Epithelial cell of esophagus (primary cell): ENCODE data around the gene NDUFB7.

Source experiments
- DNase-seq: peaks from one replicate; pipeline ENCODE4 v3.0.0; 2010; ENCODE audit warnings: low read depth
- H3K4me3 ChIP-seq: 2 replicates; pipeline ENCODE4 v1.5.1; 2011; ENCODE audit warnings: mild to moderate bottlenecking, low read length, control low read depth
- TF ChIP-seq, protein P1 (sequence below): IDR thresholded peaks from 2 replicates; pipeline ENCODE4 v1.5.1; 2011; ENCODE audit warnings: low read depth, mild to moderate bottlenecking, low read length, control low read depth, inconsistent platforms; ENCODE audit not compliant: insufficient read depth; ENCODE audit errors: missing control alignments

Gene NDUFB7

GRCh38 chr19:14580623-14581237, 8.9 kb upstream of the NDUFB7 start:
- H3K4me3 ChIP-seq = no peak overlapping the region
- DNase-seq = no peak
- TF ChIP-seq, protein P1, sequence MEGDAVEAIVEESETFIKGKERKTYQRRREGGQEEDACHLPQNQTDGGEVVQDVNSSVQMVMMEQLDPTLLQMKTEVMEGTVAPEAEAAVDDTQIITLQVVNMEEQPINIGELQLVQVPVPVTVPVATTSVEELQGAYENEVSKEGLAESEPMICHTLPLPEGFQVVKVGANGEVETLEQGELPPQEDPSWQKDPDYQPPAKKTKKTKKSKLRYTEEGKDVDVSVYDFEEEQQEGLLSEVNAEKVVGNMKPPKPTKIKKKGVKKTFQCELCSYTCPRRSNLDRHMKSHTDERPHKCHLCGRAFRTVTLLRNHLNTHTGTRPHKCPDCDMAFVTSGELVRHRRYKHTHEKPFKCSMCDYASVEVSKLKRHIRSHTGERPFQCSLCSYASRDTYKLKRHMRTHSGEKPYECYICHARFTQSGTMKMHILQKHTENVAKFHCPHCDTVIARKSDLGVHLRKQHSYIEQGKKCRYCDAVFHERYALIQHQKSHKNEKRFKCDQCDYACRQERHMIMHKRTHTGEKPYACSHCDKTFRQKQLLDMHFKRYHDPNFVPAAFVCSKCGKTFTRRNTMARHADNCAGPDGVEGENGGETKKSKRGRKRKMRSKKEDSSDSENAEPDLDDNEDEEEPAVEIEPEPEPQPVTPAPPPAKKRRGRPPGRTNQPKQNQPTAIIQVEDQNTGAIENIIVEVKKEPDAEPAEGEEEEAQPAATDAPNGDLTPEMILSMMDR = no peak

DNA sequence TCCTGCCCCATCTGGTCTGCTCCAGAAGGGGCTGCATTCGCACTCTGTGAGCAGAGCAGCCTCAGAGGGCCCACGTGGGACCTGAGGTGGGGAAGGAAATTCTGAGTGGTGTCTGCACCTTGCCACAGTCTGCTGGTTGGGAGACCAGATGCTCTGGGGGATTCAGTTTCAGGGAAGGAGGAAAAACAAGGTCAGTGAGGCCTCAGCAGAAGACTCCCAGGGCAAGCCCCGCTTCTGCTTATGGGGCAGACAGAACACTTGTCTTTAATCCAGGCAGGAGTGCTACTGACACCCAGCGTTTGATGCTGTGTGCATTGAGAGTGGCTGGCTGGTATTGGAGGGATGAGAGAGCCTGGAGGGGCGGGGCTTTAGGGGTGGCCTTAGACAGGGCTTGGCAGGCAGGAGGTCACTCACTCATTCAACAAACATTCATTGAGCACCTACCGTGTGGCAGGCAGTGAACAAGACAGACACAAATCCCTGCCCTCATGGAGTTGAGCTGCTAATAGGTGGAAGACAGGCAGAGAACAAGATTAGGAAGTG, 6.1 kb upstream of the NDUFB7 start:
- DNase-seq = no peak
- no peak overlapping the region for H3K4me3 ChIP-seq
- TF ChIP-seq, protein P1 = no peak

DNA sequence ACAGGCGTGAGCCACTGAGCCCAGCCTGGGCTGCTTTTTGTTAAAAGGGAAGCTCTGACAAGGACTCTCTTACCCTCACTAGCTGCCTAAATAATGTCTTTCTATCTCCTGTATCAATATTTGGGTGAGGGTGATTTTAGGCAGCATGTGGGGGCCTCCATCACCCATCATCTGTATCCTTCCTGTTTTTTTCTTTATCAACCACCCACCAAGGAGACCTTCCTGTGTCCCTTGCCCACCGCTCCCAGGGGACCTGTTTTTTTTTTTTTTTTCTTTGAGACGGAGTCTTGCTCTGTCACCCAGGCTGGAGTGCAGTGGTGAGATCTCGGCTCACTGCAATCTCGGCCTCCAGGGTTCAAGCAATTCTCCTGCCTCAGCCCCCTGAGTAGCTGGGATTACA, 5.4 kb upstream of the NDUFB7 start:
- DNase-seq = no peak
- TF ChIP-seq, protein P1 = no peak
- no peak overlapping the region for H3K4me3 ChIP-seq

- TF ChIP-seq, protein P1 = no peak
- no peak overlapping the region for H3K4me3 ChIP-seq
- no peak for DNase-seq
Observed at GRCh38 chr19:14576363-14576762, 4.5 kb upstream of the NDUFB7 start.

GRCh38 chr19:14575428-14575980, 3.6 kb upstream of the NDUFB7 start:
- DNase-seq = no peak
- TF ChIP-seq, protein P1 = no peak

DNA sequence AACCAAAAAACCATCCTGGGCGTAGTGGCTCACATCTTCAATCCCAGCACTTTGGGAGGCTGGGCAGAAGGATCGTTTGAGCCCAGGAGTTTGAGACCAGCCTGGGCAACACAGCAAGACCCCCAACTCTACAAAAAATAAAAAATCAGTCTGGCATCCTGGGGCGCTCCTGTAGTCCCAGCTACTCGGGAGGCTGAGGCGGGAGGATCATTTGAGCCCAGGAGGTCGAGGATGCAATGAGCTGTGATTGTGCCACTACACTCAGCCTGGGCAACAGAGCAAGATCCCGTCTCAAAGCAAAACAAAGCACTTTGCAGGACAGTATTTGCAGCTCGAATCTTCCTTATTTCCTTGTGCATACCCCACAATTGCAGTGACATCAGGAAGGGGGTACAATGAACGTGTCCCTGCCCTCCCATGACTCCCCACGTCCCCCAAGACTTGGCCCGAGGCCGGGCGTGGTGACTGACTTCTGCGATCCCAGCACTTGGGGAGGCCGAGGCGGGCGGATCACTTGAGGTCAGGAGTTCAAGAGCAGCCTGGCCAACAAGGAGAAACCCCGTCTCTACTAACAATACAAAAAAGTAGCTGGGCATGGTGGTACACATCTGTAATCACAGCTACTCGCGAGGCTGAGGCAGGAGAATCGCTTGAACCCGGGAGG, 870 bp downstream of the NDUFB7 start:
- H3K4me3 ChIP-seq = peak overlapping the region; percentile 98
- no peak for DNase-seq
- TF ChIP-seq, protein P1 = no peak

More at GRCh38 chr19:14575428-14575980, 3.6 kb upstream of the NDUFB7 start:
- H3K4me3 ChIP-seq = no peak overlapping the region
